ENCODE data around the gene NANOGP8.

NANOGP8 gene

DNA sequence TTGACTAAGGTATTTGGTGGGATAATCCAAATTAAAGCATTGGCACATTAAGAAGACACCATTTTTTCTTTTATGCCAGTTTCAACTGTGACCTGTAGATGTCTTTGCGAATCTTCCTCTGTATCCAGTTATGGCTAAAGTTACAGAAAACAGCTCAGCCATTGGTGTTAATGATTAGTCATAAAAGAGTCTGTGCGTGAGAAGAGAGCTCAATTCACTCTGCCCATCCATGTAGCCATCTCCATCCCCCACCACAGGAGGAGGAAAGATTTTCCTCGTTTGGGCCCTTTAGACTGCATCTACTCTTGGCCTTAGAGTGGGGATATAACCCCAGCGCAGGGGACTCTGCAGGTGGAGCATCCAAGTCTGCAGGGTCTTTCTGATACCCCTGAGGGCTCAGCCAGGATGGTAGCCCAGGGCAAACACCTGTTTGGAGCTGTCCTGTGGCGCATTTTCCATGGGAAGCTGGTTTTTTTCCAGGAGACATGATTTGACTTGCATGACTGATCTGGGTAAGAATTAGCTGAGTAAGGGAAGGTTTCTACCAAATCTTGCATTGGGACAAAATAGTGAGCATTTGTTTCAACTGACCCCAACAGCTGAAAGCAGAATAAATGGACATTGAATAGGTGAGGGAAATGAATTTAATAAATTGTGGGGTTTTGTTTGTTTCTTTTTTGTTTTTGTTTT, 29.5 kb downstream of the NANOGP8 start:
- no peak for TF ChIP-seq EZH2 (IDR thresholded peaks at IDR 0.05; ENCODE audit: borderline replicate concordance, low read depth, low read length, severe bottlenecking)
- TF ChIP-seq, protein P1, sequence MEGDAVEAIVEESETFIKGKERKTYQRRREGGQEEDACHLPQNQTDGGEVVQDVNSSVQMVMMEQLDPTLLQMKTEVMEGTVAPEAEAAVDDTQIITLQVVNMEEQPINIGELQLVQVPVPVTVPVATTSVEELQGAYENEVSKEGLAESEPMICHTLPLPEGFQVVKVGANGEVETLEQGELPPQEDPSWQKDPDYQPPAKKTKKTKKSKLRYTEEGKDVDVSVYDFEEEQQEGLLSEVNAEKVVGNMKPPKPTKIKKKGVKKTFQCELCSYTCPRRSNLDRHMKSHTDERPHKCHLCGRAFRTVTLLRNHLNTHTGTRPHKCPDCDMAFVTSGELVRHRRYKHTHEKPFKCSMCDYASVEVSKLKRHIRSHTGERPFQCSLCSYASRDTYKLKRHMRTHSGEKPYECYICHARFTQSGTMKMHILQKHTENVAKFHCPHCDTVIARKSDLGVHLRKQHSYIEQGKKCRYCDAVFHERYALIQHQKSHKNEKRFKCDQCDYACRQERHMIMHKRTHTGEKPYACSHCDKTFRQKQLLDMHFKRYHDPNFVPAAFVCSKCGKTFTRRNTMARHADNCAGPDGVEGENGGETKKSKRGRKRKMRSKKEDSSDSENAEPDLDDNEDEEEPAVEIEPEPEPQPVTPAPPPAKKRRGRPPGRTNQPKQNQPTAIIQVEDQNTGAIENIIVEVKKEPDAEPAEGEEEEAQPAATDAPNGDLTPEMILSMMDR (IDR thresholded peaks at IDR 0.05; ENCODE audit: borderline replicate concordance, extremely low read depth, low read length, poor library complexity, severe bottlenecking) = no peak
- Histone ChIP-seq H3K27ac (ENCODE audit: low read length) (no peak overlapping the region), H3K4me3 (ENCODE audit: low read depth in 1 of 2, low read length in 2 of 2) (no peak overlapping the region), H3K27me3 (ENCODE audit: insufficient read depth, low read length, poor library complexity) (no peaks in the 10 kb centered on the region), H4K20me1 (ENCODE audit: insufficient read depth, low read length) (no peaks in the 10 kb centered on the region), H3K4me2 (ENCODE audit: insufficient read depth, low read length) (no peak overlapping the region), H3K4me1 (ENCODE audit: insufficient read depth, low read length) (no peaks in the 10 kb centered on the region), H3K36me3 (ENCODE audit: insufficient read depth, low read length) (no peaks in the 10 kb centered on the region), H3K79me2 (ENCODE audit: insufficient read depth, low read length) (no peaks in the 10 kb centered on the region), H3K9me3 (ENCODE audit: insufficient read depth, low read length, severe bottlenecking) (no peaks in the 10 kb centered on the region), H2AFZ (ENCODE audit: low read depth, low read length) (no peak overlapping the region), H3K9ac (ENCODE audit: low read depth, low read length) (no peak overlapping the region)
- DNase-seq = no peak
- ATAC-seq (ENCODE audit: insufficient read depth, low read depth) = no peak

DNA sequence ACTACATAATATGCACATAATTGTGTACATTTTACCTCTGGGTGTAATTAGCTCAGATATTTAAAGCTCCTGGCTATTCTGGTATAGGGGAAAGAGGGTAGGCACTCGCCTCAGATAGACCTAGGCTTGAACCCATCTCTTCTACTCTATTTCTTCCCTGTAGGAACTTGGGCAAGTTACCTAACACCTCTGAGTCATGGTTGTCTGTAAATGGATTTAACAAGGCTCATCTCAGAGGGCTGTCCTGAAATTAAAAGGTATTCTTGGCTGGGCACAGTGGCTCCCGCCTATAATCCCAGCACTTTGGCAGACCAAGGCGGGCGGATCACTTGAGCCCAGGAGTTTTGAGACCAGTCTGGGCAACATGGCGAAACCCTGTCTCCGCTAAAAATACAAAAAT, 30.7 kb downstream of the NANOGP8 start:
- no peaks in the 10 kb centered on the region for H3K79me2 ChIP-seq (ENCODE audit: insufficient read depth, low read length)
- H4K20me1 ChIP-seq (ENCODE audit: insufficient read depth, low read length) = no peaks in the 10 kb centered on the region
- no peak overlapping the region for H3K4me2 ChIP-seq (ENCODE audit: insufficient read depth, low read length)
- H3K4me3 ChIP-seq (ENCODE audit: low read depth in 1 of 2, low read length in 2 of 2) = no peak overlapping the region
- no peak for DNase-seq
- no peaks in the 10 kb centered on the region for H3K27me3 ChIP-seq (ENCODE audit: insufficient read depth, low read length, poor library complexity)
- no peaks in the 10 kb centered on the region for H3K4me1 ChIP-seq (ENCODE audit: insufficient read depth, low read length)
- H3K27ac ChIP-seq (ENCODE audit: low read length) = no peak overlapping the region
- TF ChIP-seq, protein P1 (IDR thresholded peaks at IDR 0.05; ENCODE audit: borderline replicate concordance, extremely low read depth, low read length, poor library complexity, severe bottlenecking) = no peak
- no peak for TF ChIP-seq EZH2 (IDR thresholded peaks at IDR 0.05; ENCODE audit: borderline replicate concordance, low read depth, low read length, severe bottlenecking)
- H3K36me3 ChIP-seq (ENCODE audit: insufficient read depth, low read length) = no peaks in the 10 kb centered on the region
- H2AFZ ChIP-seq (ENCODE audit: low read depth, low read length) = no peak overlapping the region
- H3K9me3 ChIP-seq (ENCODE audit: insufficient read depth, low read length, severe bottlenecking) = no peaks in the 10 kb centered on the region
- H3K9ac ChIP-seq (ENCODE audit: low read depth, low read length) = no peak overlapping the region
- ATAC-seq (ENCODE audit: insufficient read depth, low read depth) = no peak

DNA sequence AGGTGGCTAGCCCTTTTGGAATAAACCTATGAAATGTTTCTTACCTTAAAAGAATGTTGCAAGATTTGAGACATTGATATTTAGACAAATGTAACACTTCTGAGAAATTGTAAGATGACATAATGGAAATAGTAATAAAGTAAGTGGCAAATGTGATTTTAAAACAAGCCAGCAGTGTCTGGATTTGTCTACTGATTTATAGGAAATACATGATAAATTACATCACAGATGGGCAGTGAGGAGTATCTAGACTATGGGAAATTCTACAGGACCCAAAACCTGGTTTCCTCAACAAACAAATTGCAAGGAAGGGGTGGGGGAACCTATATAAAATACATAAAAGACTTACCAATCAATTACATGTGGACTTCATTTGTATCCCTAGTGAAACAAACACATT, 37.1 kb downstream of the NANOGP8 start:
- no peaks in the 10 kb centered on the region for H3K4me1 ChIP-seq (ENCODE audit: insufficient read depth, low read length)
- H3K27me3 ChIP-seq (ENCODE audit: insufficient read depth, low read length, poor library complexity) = no peaks in the 10 kb centered on the region
- no peaks in the 10 kb centered on the region for H3K79me2 ChIP-seq (ENCODE audit: insufficient read depth, low read length)
- TF ChIP-seq, protein P1 (IDR thresholded peaks at IDR 0.05; ENCODE audit: borderline replicate concordance, extremely low read depth, low read length, poor library complexity, severe bottlenecking) = no peak
- no peak overlapping the region for H3K9ac ChIP-seq (ENCODE audit: low read depth, low read length)
- no peak overlapping the region for H3K4me3 ChIP-seq (ENCODE audit: low read depth in 1 of 2, low read length in 2 of 2)
- DNase-seq (no peak), ATAC-seq (ENCODE audit: insufficient read depth, low read depth) (no peak)
- H4K20me1 ChIP-seq (ENCODE audit: insufficient read depth, low read length) = no peaks in the 10 kb centered on the region
- H3K9me3 ChIP-seq (ENCODE audit: insufficient read depth, low read length, severe bottlenecking) = no peaks in the 10 kb centered on the region
- no peaks in the 10 kb centered on the region for H3K36me3 ChIP-seq (ENCODE audit: insufficient read depth, low read length)
- no peak overlapping the region for H2AFZ ChIP-seq (ENCODE audit: low read depth, low read length)
- no peak overlapping the region for H3K27ac ChIP-seq (ENCODE audit: low read length)
- H3K4me2 ChIP-seq (ENCODE audit: insufficient read depth, low read length) = no peak overlapping the region
